IMR-90 (cell line): ENCODE measurements around the gene GSTM3. TPM values are rescaled to one million over a fixed set of nuclear protein-coding genes. Genes with fewer than 3 reads are reported as not detected.
"Not testable (repeated sequence)": the region's sequence is repeated elsewhere in the genome, so short reads cannot be mapped to it uniquely, and the experiment has no call there.

Experiments
- ATAC-seq: fragments of 200-7000 bp; cut with Tn5 transposase; 2 replicates; pipeline ENCODE4 v1.9.1; 2020; ENCODE audit warnings: low read depth, mild to moderate bottlenecking, moderate library complexity
- BruUV-seq: library from RNA; stranded (reverse); fragments of 400-500 nt; replicated peaks from 2 replicates; lab custom pipeline; 2021; lab: Mats Ljungman, UMichigan
- CTCF ChIA-PET: fragments of 300-600 bp; formaldehyde crosslinking; extraction: SDS; loops from one replicate; lab custom pipeline; 2021; ENCODE audit warnings: antibody characterized with exemption; lab: Yijun Ruan, JAX
- POLR2A ChIA-PET: fragments of 300-600 bp; sonication (Branson Sonifier 250); formaldehyde crosslinking; loops from one replicate; lab custom pipeline; 2022; ENCODE audit warnings: antibody characterized with exemption; ENCODE audit not compliant: unreplicated experiment; lab: Charles Lee
- DNase-seq: peaks from one replicate; pipeline ENCODE4 v3.0.0; 2013
- H2AFZ ChIP-seq: replicated peaks from 2 replicates; pipeline ENCODE3; 2013; ENCODE audit warnings: low read length, mild to moderate bottlenecking; ENCODE audit not compliant: poor library complexity
- H2AK5ac ChIP-seq: 2 replicates; pipeline ENCODE4 v1.6.1; 2013; ENCODE audit warnings: low read depth, low read length, inconsistent platforms
- H2AK9ac ChIP-seq: replicated peaks from 2 replicates; pipeline ENCODE3; 2013; ENCODE audit warnings: mild to moderate bottlenecking, low read depth, low read length, moderate library complexity; ENCODE audit not compliant: poor library complexity
- H2BK120ac ChIP-seq: 2 replicates; pipeline ENCODE4 v1.6.1; 2013; ENCODE audit warnings: low read depth, low read length, inconsistent platforms
- H2BK15ac ChIP-seq: 3 replicates; pipeline ENCODE4 v1.6.1; 2013; ENCODE audit warnings: low read depth, low read length, inconsistent platforms
- H2BK20ac ChIP-seq: 2 replicates; pipeline ENCODE4 v1.6.1; 2013; ENCODE audit warnings: low read depth, mild to moderate bottlenecking, inconsistent platforms, low read length, moderate library complexity
- H2BK5ac ChIP-seq: 2 replicates; pipeline ENCODE4 v1.6.1; 2013; ENCODE audit warnings: mild to moderate bottlenecking, low read depth, low read length, inconsistent platforms; ENCODE audit not compliant: poor library complexity, severe bottlenecking
- H3K14ac ChIP-seq: replicated peaks from 2 replicates; pipeline ENCODE4 v1.6.1; 2013; ENCODE audit warnings: low read depth, low read length, inconsistent platforms
- H3K18ac ChIP-seq: 2 replicates; pipeline ENCODE4 v1.6.1; 2013; ENCODE audit warnings: low read depth, low read length, control low read depth
- H3K23ac ChIP-seq: 2 replicates; pipeline ENCODE4 v1.6.1; 2013; ENCODE audit warnings: low read depth, low read length, inconsistent platforms
- H3K27ac ChIP-seq: 2 replicates; pipeline ENCODE4 v1.5.1; 2013; ENCODE audit warnings: mild to moderate bottlenecking, control low read depth, low read length; ENCODE audit not compliant: insufficient read depth
- H3K27me3 ChIP-seq: 2 replicates; pipeline ENCODE4 v1.6.1; 2013; ENCODE audit warnings: low read length; ENCODE audit not compliant: control insufficient read depth, insufficient read depth
- H3K36me3 ChIP-seq: 2 replicates; pipeline ENCODE4 v1.6.1; 2013; ENCODE audit warnings: low read length, mixed read lengths; ENCODE audit not compliant: control insufficient read depth, insufficient read depth
- H3K4ac ChIP-seq: 2 replicates; pipeline ENCODE4 v1.6.1; 2013; ENCODE audit warnings: low read depth, low read length, inconsistent platforms
- H3K4me1 ChIP-seq: 2 replicates; pipeline ENCODE4 v1.6.1; 2013; ENCODE audit warnings: low read length, mixed read lengths; ENCODE audit not compliant: control insufficient read depth, insufficient read depth
- H3K4me2 ChIP-seq: 2 replicates; pipeline ENCODE4 v1.6.1; 2013; ENCODE audit warnings: low read depth, mild to moderate bottlenecking, control low read depth, low read length, moderate library complexity
- H3K4me3 ChIP-seq: 2 replicates; pipeline ENCODE4 v1.5.1; 2013; ENCODE audit warnings: low read depth, mild to moderate bottlenecking, control low read depth, low read length, moderate library complexity; ENCODE audit not compliant: insufficient read depth
- H3K56ac ChIP-seq: 2 replicates; pipeline ENCODE4 v1.6.1; 2013; ENCODE audit warnings: low read length, inconsistent platforms; ENCODE audit not compliant: insufficient read depth; ENCODE audit errors: extremely low read depth
- H3K79me1 ChIP-seq, 2 experiments: 2 replicates each; pipeline ENCODE4 v1.6.1; 2013; ENCODE audit warnings: low read length in 2 of 2, inconsistent platforms in 1 of 2, low read depth in 1 of 2
- H3K9ac ChIP-seq: 2 replicates; pipeline ENCODE4 v1.6.1; 2013; ENCODE audit warnings: low read depth, low read length, control low read depth
- H3K9me1 ChIP-seq: 2 replicates; pipeline ENCODE4 v1.6.1; 2013; ENCODE audit warnings: low read length, inconsistent platforms; ENCODE audit not compliant: insufficient read depth
- H3K9me3 ChIP-seq: 2 replicates; pipeline ENCODE4 v1.6.1; 2013; ENCODE audit warnings: low read length; ENCODE audit not compliant: control insufficient read depth, insufficient read depth
- H4K20me1 ChIP-seq: 2 replicates; pipeline ENCODE4 v1.6.1; 2013; ENCODE audit warnings: low read length, inconsistent platforms; ENCODE audit not compliant: insufficient read depth
- H4K5ac ChIP-seq: 2 replicates; pipeline ENCODE4 v1.6.1; 2013; ENCODE audit warnings: mild to moderate bottlenecking, low read depth, low read length, control low read depth
- H4K8ac ChIP-seq, 2 experiments: 2 replicates each; pipeline ENCODE4 v1.6.1; 2013; ENCODE audit warnings: low read depth in 2 of 2, low read length in 2 of 2, control low read depth in 1 of 2, inconsistent platforms in 1 of 2
- H4K91ac ChIP-seq: 2 replicates; pipeline ENCODE4 v1.6.1; 2013; ENCODE audit warnings: low read depth, low read length, inconsistent platforms; ENCODE audit not compliant: insufficient read depth
- WGBS, 2 experiments: methylation state at CpG; one replicate each; pipeline versions ENCODE4 v1.1.5 to v1.1.7; 2013; ENCODE audit warnings: missing lambda C conversion rate in 2 of 2; ENCODE audit not compliant: insufficient read length in 1 of 2; ENCODE audit errors: extremely low coverage in 2 of 2; 5-methylcytosine and 5-hydroxymethylcytosine counted together
- dilution Hi-C: fragments of 300-500 bp; cut with HindIII; formaldehyde crosslinking; loops from one replicate; pipeline ENCODE4 v1.14.3; 2018; ENCODE audit warnings: low sequenced_read_pairs; ENCODE audit not compliant: unreplicated experiment
- in situ Hi-C: fragments of 300-500 bp; cut with MboI; formaldehyde crosslinking; loops from 3 replicates; pipeline ENCODE4 v1.14.3; 2019; ENCODE audit warnings: low sequenced_read_pairs, inconsistent platforms, mixed read lengths
- intact Hi-C: fragments of 100-400 bp; cut with micrococcal nuclease; formaldehyde crosslinking; loops from 2 replicates; pipeline ENCODE4 v1.10.0; 2022
- polyA plus RNA-seq, 3 experiments: library from polyadenylated mRNA; depleted of rRNA; stranded (reverse); fragments of >200 nt; gene quantifications; 2 replicates each; pipeline ENCODE4 v1.2.3, GENCODE V29; 2012; ENCODE audit warnings: low replicate concordance in 1 of 3
- total RNA-seq: library from RNA; depleted of rRNA; stranded (reverse); fragments of >200 nt; gene quantifications from 2 replicates; pipeline ENCODE4 v1.2.3, GENCODE V29; 2012

The GSTM3 gene
- total and polyA plus RNA-seq, 2 of the 4 experiments (the other 2 are of a cell fraction), result 102 to 131 TPM

- H4K5ac ChIP-seq, H2AK5ac ChIP-seq, H3K4me2 ChIP-seq, CTCF ChIA-PET, H3K14ac ChIP-seq, H3K36me3 ChIP-seq, H3K9ac ChIP-seq, H3K4me3 ChIP-seq, H3K56ac ChIP-seq, intact Hi-C loops, H2BK20ac ChIP-seq, H3K9me3 ChIP-seq, H3K4ac ChIP-seq, H2AK9ac ChIP-seq, POLR2A ChIA-PET, DNase-seq, H2BK120ac ChIP-seq, dilution Hi-C loops, in situ Hi-C loops, H4K20me1 ChIP-seq, H2AFZ ChIP-seq, H4K8ac ChIP-seq, ATAC-seq, H3K79me1 ChIP-seq, BruUV-seq, H2BK15ac ChIP-seq, H3K27me3 ChIP-seq, H4K91ac ChIP-seq, H3K23ac ChIP-seq, H3K18ac ChIP-seq, H2BK5ac ChIP-seq, H3K27ac ChIP-seq: not testable (repeated sequence)
- H3K4me1 ChIP-seq, result peaks cover 24% of the 10 kb centered on the region
- H3K9me1 ChIP-seq, result peaks cover 33% of the 10 kb centered on the region
- WGBS, 2 experiments, result 75% methylated on average over 11 of the region's 17 CpGs; no CpG with 5 or more reads in 1 of the 2 experiments
These were observed 26.3 kb upstream of the GSTM3 start for GRCh38 chr1:109766991-109767636.
